Posterior vena cava (tissue), 2 donors: ENCODE data around the gene ADAM11. TPM values are rescaled to one million over a fixed set of nuclear protein-coding genes. Genes with fewer than 3 reads are reported as not detected.
"Not testable (repeated sequence)": the region's sequence is repeated elsewhere in the genome, so short reads cannot be mapped to it uniquely, and the experiment has no call there.

Experiments
- DNase-seq: peaks from one replicate; pipeline ENCODE4 v3.0.0-alpha.2; 2020; ENCODE audit warnings: low spot score
- intact Hi-C, 2 donors: fragments of 100-400 bp; cut with DNase I; formaldehyde crosslinking; loops; one replicate each; pipeline versions ENCODE4 v1.14.1 to v1.14.2; 2022 to 2023
- total RNA-seq, 2 donors: library from RNA; stranded (reverse); fragmentation: NEBNext Ultra II Directional; extraction: Animal tissue kit (Norgen Biotek cat#: 25700); gene quantifications; one replicate each; pipeline ENCODE4 v1.2.1, GENCODE V29; 2021
- donor health status: DM: yes; HTN: yes; CAD: no.
- donor health status: DM: yes; HTN: yes; CAD: no.

ADAM11 gene
- total RNA-seq, 2 donors from 2014 or later: 0.29 to 0.42 TPM

- intact Hi-C loops: no loop called here
- no peak for DNase-seq
These were observed 4.5 kb upstream of the ADAM11 start for GRCh38 chr17:44754276-44754675.

GRCh38 chr17:44755180-44755579 lies 3.6 kb upstream of the ADAM11 start:
- intact Hi-C loops, DNase-seq: not testable (repeated sequence)

GRCh38 chr17:44757045-44757917 lies 1.5 kb upstream of the ADAM11 start:
- DNase-seq: no peak
- intact Hi-C loops: no loop called here

- no peak for DNase-seq
- intact Hi-C loops: loop anchor here in 1 of 2 donors (1.0 kb wide), 1 partner anchor 34 kb away; no protein-coding TSS in a partner anchor
These were observed 822 bp upstream of the ADAM11 start for GRCh38 chr17:44757918-44758413.

- intact Hi-C loops: no loop called here
- no peak for DNase-seq
These were observed 513 bp downstream of the ADAM11 start for GRCh38 chr17:44759086-44759915.

GRCh38 chr17:44759916-44760243 lies 1.1 kb downstream of the ADAM11 start:
- DNase-seq: no peak
- intact Hi-C loops: no loop called here

GRCh38 chr17:44760474-44761308 lies 1.9 kb downstream of the ADAM11 start:
- intact Hi-C loops: no loop called here
- DNase-seq: no peak

GRCh38 chr17:44761932-44762810 lies 3.4 kb downstream of the ADAM11 start:
- intact Hi-C loops: no loop called here
- no peak for DNase-seq

GRCh38 chr17:44763170-44763569 lies 4.4 kb downstream of the ADAM11 start:
- intact Hi-C loops: no loop called here
- no peak for DNase-seq

- intact Hi-C loops: no loop called here
- no peak for DNase-seq
These were observed 7.2 kb downstream of the ADAM11 start for GRCh38 chr17:44765965-44766364.

- no peak for DNase-seq
- intact Hi-C loops: no loop called here
These were observed 7.7 kb downstream of the ADAM11 start for GRCh38 chr17:44766409-44767038.

GRCh38 chr17:44767493-44767892 lies 8.7 kb downstream of the ADAM11 start:
- no peak for DNase-seq
- intact Hi-C loops: no loop called here

GRCh38 chr17:44768505-44769142 lies 9.8 kb downstream of the ADAM11 start:
- DNase-seq: no peak
- intact Hi-C loops: no loop called here

GRCh38 chr17:44769230-44769629 lies 10.4 kb downstream of the ADAM11 start:
- intact Hi-C loops: no loop called here
- no peak for DNase-seq

- intact Hi-C loops: loop anchor here (5.0 to 10.0 kb wide), 2 partner anchors 93 to 255 kb away; no protein-coding TSS in a partner anchor
- no peak for DNase-seq
These were observed 10.9 kb downstream of the ADAM11 start for GRCh38 chr17:44769647-44770084.

- intact Hi-C loops: loop anchor here (5.0 to 10.0 kb wide), 2 partner anchors 92 to 254 kb away; no protein-coding TSS in a partner anchor
These were observed 11.6 kb downstream of the ADAM11 start for GRCh38 chr17:44770166-44770925.

More at GRCh38 chr17:44770166-44770925, 11.6 kb downstream of the ADAM11 start:
- no peak for DNase-seq
